Measurements from ENCODE around the gene ASPHD2.

ASPHD2 gene

DNA sequence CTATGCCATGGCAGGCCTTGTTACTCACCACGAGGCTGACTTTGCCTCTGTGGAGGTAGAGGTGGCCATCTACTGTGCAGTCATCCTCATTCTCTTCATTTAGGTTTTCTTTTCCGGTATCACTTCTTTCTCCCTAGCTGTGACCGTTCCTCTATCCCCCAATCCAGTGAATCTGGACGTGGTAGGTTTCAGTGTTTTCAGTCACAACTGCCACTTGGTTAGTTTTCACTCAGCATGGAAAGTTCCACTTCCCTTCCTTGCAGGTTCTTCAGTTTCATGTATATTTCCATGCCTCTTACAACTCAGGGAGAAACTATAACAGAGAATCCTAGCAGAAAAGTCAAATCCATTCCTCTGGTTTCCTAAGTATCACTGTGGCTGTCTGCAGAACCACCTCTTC lies 52.6 kb downstream of the ASPHD2 start:
- Histone ChIP-seq H3K9ac (ENCODE audit: low read length in 5 of 5) (peak overlapping the region in 1 of 5 donors; percentile 94), H3K27me3 (ENCODE audit: control insufficient read depth in 5 of 5, insufficient read depth in 4 of 5, low read length in 5 of 5) (no peaks in the 10 kb centered on the region), H3K36me3 (ENCODE audit: control insufficient read depth in 5 of 5, insufficient read depth in 5 of 5, low read length in 5 of 5) (peaks cover 11 to 27% (median 16%) of the 10 kb centered on the region in 5 donors), H3K27ac (ENCODE audit: low read depth, low read length) (no peak overlapping the region), H3K9me3 (ENCODE audit: control insufficient read depth in 5 of 5, low read length in 5 of 5) (no peaks in the 10 kb centered on the region), H3K4me1 (ENCODE audit: control insufficient read depth in 5 of 5, insufficient read depth in 5 of 5, low read length in 5 of 5) (peaks cover 9 to 60% (median 52%) of the 10 kb centered on the region in 5 donors), H3K4me3 (ENCODE audit: low read depth in 1 of 5, low read length in 5 of 5) (no peak overlapping the region)

- peaks cover 9 to 60% (median 52%) of the 10 kb centered on the region in 5 donors for H3K4me1 ChIP-seq (ENCODE audit: control insufficient read depth in 5 of 5, insufficient read depth in 5 of 5, low read length in 5 of 5)
- H3K9me3 ChIP-seq (ENCODE audit: control insufficient read depth in 5 of 5, low read length in 5 of 5) = no peaks in the 10 kb centered on the region
- peaks cover 7 to 24% (median 12%) of the 10 kb centered on the region in 5 donors for H3K36me3 ChIP-seq (ENCODE audit: control insufficient read depth in 5 of 5, insufficient read depth in 5 of 5, low read length in 5 of 5)
- H3K27me3 ChIP-seq (ENCODE audit: control insufficient read depth in 5 of 5, insufficient read depth in 4 of 5, low read length in 5 of 5) = no peaks in the 10 kb centered on the region
- peak overlapping the region in 2 of 5 donors; percentile 94 to 98 for H3K9ac ChIP-seq (ENCODE audit: low read length in 5 of 5)
- H3K27ac ChIP-seq (ENCODE audit: low read depth, low read length) = no peak overlapping the region
- no peak overlapping the region for H3K4me3 ChIP-seq (ENCODE audit: low read depth in 1 of 5, low read length in 5 of 5)
Observed at GRCh38 chr22:26482161-26482560, 53.1 kb downstream of the ASPHD2 start.

DNA sequence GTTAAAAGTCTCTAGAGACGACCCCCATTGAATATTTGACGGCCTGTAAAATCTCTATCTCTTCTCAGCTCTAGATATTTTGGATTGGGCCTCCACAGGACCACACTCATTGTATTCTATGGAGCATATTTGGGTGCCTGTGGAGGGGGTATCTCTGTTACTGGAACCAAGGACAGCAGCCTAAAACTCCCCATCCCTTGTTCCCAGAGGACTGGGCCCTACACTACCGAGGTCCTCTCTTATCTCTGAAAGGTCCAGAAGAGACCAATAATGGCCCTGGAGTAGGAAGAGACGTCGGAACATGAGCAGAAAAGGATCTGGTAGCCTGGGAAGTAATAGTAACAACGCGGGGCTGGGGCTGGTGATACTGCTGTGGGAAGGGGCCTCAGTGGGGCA lies 54.0 kb downstream of the ASPHD2 start:
- peak overlapping the region; percentile 94 to 98 (median 95) for H3K9ac ChIP-seq (ENCODE audit: low read length in 5 of 5)
- H3K4me1 ChIP-seq (ENCODE audit: control insufficient read depth in 5 of 5, insufficient read depth in 5 of 5, low read length in 5 of 5) = peaks cover 9 to 60% (median 52%) of the 10 kb centered on the region in 5 donors
- H3K27me3 ChIP-seq (ENCODE audit: control insufficient read depth in 5 of 5, insufficient read depth in 4 of 5, low read length in 5 of 5) = no peaks in the 10 kb centered on the region
- H3K9me3 ChIP-seq (ENCODE audit: control insufficient read depth in 5 of 5, low read length in 5 of 5) = no peaks in the 10 kb centered on the region
- peaks cover 0 to 22% (median 11%) of the 10 kb centered on the region in 5 donors for H3K36me3 ChIP-seq (ENCODE audit: control insufficient read depth in 5 of 5, insufficient read depth in 5 of 5, low read length in 5 of 5)
- H3K4me3 ChIP-seq (ENCODE audit: low read depth in 1 of 5, low read length in 5 of 5) = peak overlapping the region; percentile 90 to 96 (median 94)
- H3K27ac ChIP-seq (ENCODE audit: low read depth, low read length) = peak overlapping the region; percentile 83

- H3K27me3 ChIP-seq (ENCODE audit: control insufficient read depth in 5 of 5, insufficient read depth in 4 of 5, low read length in 5 of 5) = no peaks in the 10 kb centered on the region
- peak within 1 kb of the TSS; percentile 90 to 99 (median 95) for H3K4me3 ChIP-seq (ENCODE audit: low read depth in 1 of 5, low read length in 5 of 5)
- H3K4me1 ChIP-seq (ENCODE audit: control insufficient read depth in 5 of 5, insufficient read depth in 5 of 5, low read length in 5 of 5) = peaks cover 9 to 60% (median 52%) of the 10 kb centered on the region in 5 donors
- no peaks in the 10 kb centered on the region for H3K9me3 ChIP-seq (ENCODE audit: control insufficient read depth in 5 of 5, low read length in 5 of 5)
- H3K9ac ChIP-seq (ENCODE audit: low read length in 5 of 5) = peak within 1 kb of the TSS; percentile 94 to 98 (median 95)
- H3K27ac ChIP-seq (ENCODE audit: low read depth, low read length) = peak within 1 kb of the TSS; percentile 83
- peaks cover 6 to 28% (median 17%) of the 10 kb centered on the region in 5 donors for H3K36me3 ChIP-seq (ENCODE audit: control insufficient read depth in 5 of 5, insufficient read depth in 5 of 5, low read length in 5 of 5)
Observed at GRCh38 chr22:26483439-26484359, 54.6 kb downstream of the ASPHD2 start, which contains the start of the genes HPS4 and SRRD. HPS4 (minus strand) TSS chr22:26483783; CDS start chr22:26481762, 2,021 bp downstream. SRRD (plus strand) TSS chr22:26483877; CDS start chr22:26483891, 14 bp downstream.

- Histone ChIP-seq H3K27ac (ENCODE audit: low read depth, low read length) (peak overlapping the region; percentile 83), H3K27me3 (ENCODE audit: control insufficient read depth in 5 of 5, insufficient read depth in 4 of 5, low read length in 5 of 5) (no peaks in the 10 kb centered on the region), H3K4me1 (ENCODE audit: control insufficient read depth in 5 of 5, insufficient read depth in 5 of 5, low read length in 5 of 5) (peaks cover 9 to 57% (median 48%) of the 10 kb centered on the region in 5 donors), H3K36me3 (ENCODE audit: control insufficient read depth in 5 of 5, insufficient read depth in 5 of 5, low read length in 5 of 5) (peaks cover 9 to 34% (median 24%) of the 10 kb centered on the region in 5 donors), H3K9me3 (ENCODE audit: control insufficient read depth in 5 of 5, low read length in 5 of 5) (no peaks in the 10 kb centered on the region), H3K9ac (ENCODE audit: low read length in 5 of 5) (peak overlapping the region; percentile 57 to 98 (median 95)), H3K4me3 (ENCODE audit: low read depth in 1 of 5, low read length in 5 of 5) (peak overlapping the region; percentile 90 to 99 (median 95))
Observed at GRCh38 chr22:26484360-26484706, 55.3 kb downstream of the ASPHD2 start.

DNA sequence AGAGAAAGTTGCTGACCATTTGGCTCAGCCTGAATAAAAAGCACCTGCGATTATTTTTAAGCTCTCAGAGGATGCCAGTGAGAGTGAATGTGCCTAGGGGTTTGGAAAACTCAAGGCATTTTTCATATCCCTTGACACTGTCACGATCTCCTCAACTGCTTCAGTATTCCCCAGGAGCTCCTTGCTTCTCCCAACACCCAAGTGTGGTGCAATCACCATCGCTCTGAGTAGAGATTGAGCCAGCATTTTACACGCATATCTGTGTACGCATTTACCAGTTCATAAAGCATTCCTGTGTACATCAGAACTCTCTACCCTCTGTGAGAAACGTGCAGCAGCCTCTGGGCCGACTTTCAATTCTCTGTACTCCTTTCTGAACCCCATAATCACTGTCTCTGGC lies 56.0 kb downstream of the ASPHD2 start:
- peak overlapping the region in 2 of 5 donors; percentile 26 to 95 for H3K4me3 ChIP-seq (ENCODE audit: low read depth in 1 of 5, low read length in 5 of 5)
- peaks cover 9 to 51% (median 41%) of the 10 kb centered on the region in 5 donors for H3K4me1 ChIP-seq (ENCODE audit: control insufficient read depth in 5 of 5, insufficient read depth in 5 of 5, low read length in 5 of 5)
- H3K27me3 ChIP-seq (ENCODE audit: control insufficient read depth in 5 of 5, insufficient read depth in 4 of 5, low read length in 5 of 5) = no peaks in the 10 kb centered on the region
- no peaks in the 10 kb centered on the region for H3K9me3 ChIP-seq (ENCODE audit: control insufficient read depth in 5 of 5, low read length in 5 of 5)
- peak overlapping the region in 3 of 5 donors; percentile 59 to 98 (median 98) for H3K9ac ChIP-seq (ENCODE audit: low read length in 5 of 5)
- peak overlapping the region; percentile 31 for H3K27ac ChIP-seq (ENCODE audit: low read depth, low read length)
- peaks cover 15 to 41% (median 30%) of the 10 kb centered on the region in 5 donors for H3K36me3 ChIP-seq (ENCODE audit: control insufficient read depth in 5 of 5, insufficient read depth in 5 of 5, low read length in 5 of 5)

DNA sequence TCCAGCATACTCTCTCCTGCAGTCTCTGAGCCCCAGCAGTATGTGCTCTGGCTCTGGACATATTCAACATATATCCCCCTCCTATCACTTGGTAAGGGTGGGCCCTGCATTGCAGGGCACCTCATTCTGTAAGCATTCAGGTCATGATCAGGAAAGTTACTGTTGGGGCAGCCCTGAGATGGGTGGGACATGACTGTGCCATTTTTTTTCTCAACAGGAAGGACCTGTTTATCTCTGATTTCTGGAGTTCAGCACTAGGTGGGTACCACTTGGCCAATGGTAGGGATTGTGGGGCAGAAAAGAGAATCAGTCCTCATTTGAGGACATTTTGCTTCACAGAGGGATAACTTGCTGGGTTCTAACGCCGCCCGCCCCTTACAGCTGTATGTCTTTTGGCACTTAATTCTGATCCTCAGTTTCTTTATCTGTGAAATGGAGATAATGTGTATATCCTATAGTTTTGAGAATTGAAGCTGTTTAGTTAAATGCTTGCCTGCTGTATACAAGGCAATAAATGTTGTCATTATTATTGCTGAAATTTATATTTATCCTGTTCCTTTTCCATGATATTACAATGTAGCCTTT lies 56.8 kb downstream of the ASPHD2 start:
- H3K27ac ChIP-seq (ENCODE audit: low read depth, low read length) = no peak overlapping the region

GRCh38 chr22:26486394-26486793 lies 57.3 kb downstream of the ASPHD2 start:
- Histone ChIP-seq H3K4me1 (ENCODE audit: control insufficient read depth in 5 of 5, insufficient read depth in 5 of 5, low read length in 5 of 5) (peaks cover 9 to 37% (median 32%) of the 10 kb centered on the region in 5 donors), H3K9ac (ENCODE audit: low read length in 5 of 5) (no peak overlapping the region), H3K27ac (ENCODE audit: low read depth, low read length) (no peak overlapping the region), H3K27me3 (ENCODE audit: control insufficient read depth in 5 of 5, insufficient read depth in 4 of 5, low read length in 5 of 5) (no peaks in the 10 kb centered on the region), H3K9me3 (ENCODE audit: control insufficient read depth in 5 of 5, low read length in 5 of 5) (no peaks in the 10 kb centered on the region), H3K36me3 (ENCODE audit: control insufficient read depth in 5 of 5, insufficient read depth in 5 of 5, low read length in 5 of 5) (peaks cover 24 to 46% (median 39%) of the 10 kb centered on the region in 5 donors), H3K4me3 (ENCODE audit: low read depth in 1 of 5, low read length in 5 of 5) (no peak overlapping the region)

More for the DNA sequence above, 56.8 kb downstream of the ASPHD2 start:
- Histone ChIP-seq H3K9ac (ENCODE audit: low read length in 5 of 5) (no peak overlapping the region), H3K27me3 (ENCODE audit: control insufficient read depth in 5 of 5, insufficient read depth in 4 of 5, low read length in 5 of 5) (no peaks in the 10 kb centered on the region), H3K4me1 (ENCODE audit: control insufficient read depth in 5 of 5, insufficient read depth in 5 of 5, low read length in 5 of 5) (peaks cover 9 to 42% (median 34%) of the 10 kb centered on the region in 5 donors), H3K9me3 (ENCODE audit: control insufficient read depth in 5 of 5, low read length in 5 of 5) (no peaks in the 10 kb centered on the region), H3K4me3 (ENCODE audit: low read depth in 1 of 5, low read length in 5 of 5) (no peak overlapping the region), H3K36me3 (ENCODE audit: control insufficient read depth in 5 of 5, insufficient read depth in 5 of 5, low read length in 5 of 5) (peaks cover 19 to 43% (median 35%) of the 10 kb centered on the region in 5 donors)

- Histone ChIP-seq H3K27me3 (ENCODE audit: control insufficient read depth in 5 of 5, insufficient read depth in 4 of 5, low read length in 5 of 5) (no peaks in the 10 kb centered on the region), H3K4me3 (ENCODE audit: low read depth in 1 of 5, low read length in 5 of 5) (no peak overlapping the region), H3K27ac (ENCODE audit: low read depth, low read length) (no peak overlapping the region), H3K9me3 (ENCODE audit: control insufficient read depth in 5 of 5, low read length in 5 of 5) (no peaks in the 10 kb centered on the region), H3K4me1 (ENCODE audit: control insufficient read depth in 5 of 5, insufficient read depth in 5 of 5, low read length in 5 of 5) (peaks cover 6 to 21% (median 17%) of the 10 kb centered on the region in 5 donors), H3K9ac (ENCODE audit: low read length in 5 of 5) (no peak overlapping the region), H3K36me3 (ENCODE audit: control insufficient read depth in 5 of 5, insufficient read depth in 5 of 5, low read length in 5 of 5) (peaks cover 27 to 62% (median 51%) of the 10 kb centered on the region in 5 donors)
Observed at GRCh38 chr22:26487996-26488395, 58.9 kb downstream of the ASPHD2 start.
